Putamen (tissue), 1 donor: Measurements from ENCODE around the gene ZNF761.
"Not testable (repeated sequence)": the region's sequence is repeated elsewhere in the genome, so short reads cannot be mapped to it uniquely, and the experiment has no call there.

Source experiments
- DNase-seq: peaks from one replicate; pipeline ENCODE4 v3.0.0-alpha.2; 2016; ENCODE audit warnings: low spot score

ZNF761 gene

DNA sequence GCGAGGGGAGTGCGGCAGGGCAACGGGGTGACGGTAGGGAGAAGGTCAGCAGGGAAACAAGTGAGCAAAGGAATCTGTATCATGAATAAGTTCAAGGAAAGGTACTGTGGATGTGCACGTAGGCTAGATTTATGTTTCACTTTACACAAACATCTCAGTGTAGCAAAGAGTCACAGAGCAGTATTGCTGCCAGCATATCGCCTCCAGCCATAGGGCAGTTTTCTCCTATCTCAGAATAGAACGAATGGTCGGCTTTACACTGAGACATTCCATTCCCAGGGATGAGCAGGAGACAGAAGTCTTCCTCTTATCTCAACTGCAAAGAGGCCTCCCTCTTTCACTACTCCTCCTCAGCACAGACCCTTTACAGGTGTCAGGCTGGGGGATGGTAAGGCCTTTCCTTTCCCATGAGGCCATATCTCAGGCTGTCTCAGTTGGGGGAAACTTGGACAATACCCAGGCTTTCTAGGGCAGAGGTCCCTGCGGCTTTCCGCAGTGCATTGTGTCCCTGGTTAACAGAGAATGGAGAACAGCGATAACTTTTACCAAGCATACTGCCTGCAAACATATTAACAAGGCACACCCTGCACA, 28.4 kb downstream of the ZNF761 start:
- not testable (repeated sequence) for DNase-seq

DNA sequence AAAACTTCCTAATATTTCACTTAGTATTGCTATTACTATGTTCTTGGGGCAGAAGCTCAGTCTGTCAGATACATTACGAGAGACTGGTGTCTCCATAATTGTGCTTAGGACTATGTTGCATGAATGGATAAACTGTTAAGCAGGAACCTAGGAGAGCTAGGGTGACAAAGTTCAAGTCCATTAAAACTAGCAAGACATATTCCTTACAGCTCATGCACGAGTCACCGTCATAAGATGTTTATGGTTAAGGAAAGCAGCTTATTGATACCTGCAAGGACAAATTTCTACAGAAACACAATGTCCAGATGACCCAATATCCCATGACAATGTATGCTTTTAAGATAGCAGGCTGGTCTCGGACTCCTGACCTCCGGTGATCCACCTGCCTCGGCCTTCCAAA, 30.1 kb downstream of the ZNF761 start:
- DNase-seq, result no peak

DNA sequence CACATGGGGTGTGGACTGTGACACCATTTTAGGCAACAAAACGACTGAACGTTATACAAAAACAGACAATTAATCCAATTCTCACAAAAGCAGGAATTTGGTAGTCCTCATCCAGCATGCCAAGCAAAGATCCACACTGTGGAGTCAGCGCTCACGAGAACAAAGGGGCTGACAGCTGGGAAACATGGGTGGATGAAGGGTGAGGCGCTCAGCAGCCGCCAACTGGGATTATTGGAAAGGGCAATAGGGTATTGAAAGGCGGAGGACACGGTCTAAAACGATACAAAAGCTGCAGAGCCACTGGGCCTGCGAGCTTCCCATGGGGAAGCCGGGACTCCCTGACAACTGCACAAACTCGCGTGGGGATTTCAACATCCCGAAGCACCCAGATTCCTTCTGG, 31.1 kb downstream of the ZNF761 start:
- DNase-seq, result no peak

DNA sequence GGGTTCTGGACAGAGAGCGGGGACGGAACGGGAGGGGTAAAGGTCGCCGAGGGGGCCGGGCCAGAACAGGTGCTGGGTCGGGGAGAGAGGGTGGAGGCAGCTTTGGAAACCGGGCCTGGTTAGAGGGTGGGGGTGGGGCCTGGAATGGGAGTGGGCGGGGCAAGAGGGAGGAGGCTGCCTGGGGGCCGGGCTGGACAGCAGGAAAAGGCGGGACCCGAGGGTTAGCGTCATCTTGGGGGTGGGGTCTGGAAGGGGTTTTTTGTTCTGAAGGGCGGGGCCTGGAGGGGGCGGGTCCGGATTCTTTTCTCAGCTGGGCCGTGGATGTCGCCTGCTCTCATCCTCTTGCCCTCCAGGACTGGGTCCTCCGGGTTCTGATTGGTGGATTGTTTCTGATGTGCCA, 31.5 kb downstream of the ZNF761 start:
- peak; percentile 92 for DNase-seq

DNA sequence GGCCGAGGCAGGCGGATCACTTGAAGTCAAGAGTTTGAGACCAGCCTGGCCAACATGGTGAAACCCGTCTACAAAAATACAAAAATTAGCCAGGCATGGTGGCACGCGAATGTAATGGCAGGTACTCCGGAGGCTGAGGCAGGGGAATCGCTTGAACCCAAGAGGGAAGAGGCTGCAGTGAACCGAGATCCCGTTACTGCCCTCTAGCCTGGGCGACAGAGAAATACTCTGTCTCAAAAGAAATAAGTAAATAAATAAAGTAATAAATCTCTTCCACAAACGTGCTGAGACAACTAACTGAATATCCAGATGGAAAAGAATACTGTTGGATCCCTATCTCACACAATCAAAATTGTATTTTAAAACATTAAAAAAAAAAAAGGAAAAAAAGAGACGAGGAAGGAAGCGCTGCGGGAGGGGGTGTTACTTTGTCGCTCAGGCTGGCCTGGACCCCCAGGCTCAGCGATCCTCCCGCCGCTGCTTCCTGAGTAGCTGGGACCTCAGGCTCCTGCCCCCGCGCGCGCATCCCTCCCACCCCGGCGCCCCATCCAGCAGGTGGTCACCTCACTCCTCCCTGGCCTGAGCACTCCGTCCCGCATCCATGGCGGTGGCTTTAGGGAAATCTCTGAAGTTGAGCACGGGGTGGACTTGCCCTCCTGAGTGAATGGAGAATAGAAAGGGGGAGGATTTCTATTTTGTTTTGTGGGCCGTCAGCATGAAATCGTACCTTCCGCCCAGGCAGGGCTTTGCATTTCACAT, 35.1 kb downstream of the ZNF761 start:
- no peak for DNase-seq

DNA sequence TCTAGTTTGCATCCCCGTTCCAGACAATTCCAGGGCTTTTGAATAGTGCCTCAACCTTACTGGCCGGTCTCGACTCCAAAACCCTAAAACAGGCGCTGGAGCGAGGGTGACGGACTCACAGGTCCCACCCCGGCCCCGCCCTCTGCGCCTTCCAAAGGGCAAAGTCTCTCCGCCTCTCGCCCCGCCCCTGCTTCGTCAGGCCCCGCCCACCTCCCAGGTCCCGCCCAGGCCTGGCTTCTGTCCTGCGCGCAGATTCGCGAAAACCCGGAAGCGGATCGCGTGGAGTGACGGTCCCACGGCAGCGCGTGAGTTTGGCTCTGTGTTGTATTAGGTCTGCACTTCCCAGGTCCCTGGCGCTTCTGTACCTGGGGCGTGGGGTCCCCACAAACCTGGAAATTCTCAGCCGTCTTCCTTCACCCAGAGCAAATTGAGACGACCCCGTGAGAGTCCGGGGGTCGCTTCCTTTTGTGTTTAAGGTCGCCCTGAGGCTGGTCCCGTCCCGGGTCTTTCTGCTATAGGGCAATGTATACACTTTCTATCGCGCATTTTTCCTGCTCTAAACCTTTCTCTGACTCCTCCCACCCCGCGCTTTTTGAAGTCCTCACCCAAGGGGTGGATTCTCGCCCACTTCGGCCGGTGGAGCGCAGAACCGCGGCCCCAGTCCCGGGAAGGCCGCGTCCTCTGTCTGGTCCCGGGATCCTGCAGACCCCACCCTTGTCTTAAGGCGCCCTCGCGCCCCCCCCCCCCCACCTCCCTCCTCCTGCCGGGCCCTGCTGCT, 35.9 kb downstream of the ZNF761 start, which contains the start of gene ZNF813:
Gene ZNF813 (plus strand): TSS at position 249 of the 778 bp plus-strand sequence. CDS start 16,090 bp downstream, outside the sequence.
- peak; percentile 91 for DNase-seq

DNA sequence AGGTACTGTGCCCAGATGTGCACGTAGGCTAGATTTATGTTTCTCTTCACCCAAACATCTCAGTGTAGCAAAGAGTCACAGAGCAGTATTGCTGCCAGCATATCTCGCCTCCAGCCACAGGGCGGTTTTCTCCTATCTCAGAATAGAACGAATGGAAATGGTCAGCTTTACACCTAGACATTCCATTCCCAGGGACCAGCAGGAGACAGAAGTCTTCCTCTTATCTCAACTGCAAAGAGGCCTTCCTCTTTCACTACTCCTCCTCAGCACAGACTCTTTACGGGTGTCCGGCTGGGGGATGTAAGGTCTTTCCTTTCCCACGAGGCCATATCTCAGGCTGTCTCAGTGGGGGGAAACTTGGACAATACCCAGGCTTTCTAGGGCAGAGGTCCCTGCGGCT, 36.8 kb downstream of the ZNF761 start:
- DNase-seq, result not testable (repeated sequence)

DNA sequence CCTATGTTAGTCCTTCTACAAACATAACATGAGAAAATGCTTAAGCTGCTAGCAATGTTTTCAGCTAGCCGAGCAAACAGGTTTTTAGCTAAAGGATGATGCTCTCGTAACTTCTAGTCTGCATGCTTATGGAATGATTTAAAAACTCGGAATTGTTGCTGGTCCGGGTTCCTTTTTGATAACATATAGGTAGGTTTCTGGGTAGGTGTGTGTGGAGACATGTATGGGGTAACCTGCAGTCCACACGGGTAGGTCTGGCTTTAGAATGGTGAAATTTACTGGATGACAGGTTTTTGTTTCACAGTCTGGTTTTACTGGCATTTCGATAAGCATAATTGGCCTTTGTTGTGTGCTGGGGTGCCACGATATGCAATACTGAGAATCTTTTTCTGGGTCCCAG, 40.1 kb downstream of the ZNF761 start:
- no peak for DNase-seq

DNA sequence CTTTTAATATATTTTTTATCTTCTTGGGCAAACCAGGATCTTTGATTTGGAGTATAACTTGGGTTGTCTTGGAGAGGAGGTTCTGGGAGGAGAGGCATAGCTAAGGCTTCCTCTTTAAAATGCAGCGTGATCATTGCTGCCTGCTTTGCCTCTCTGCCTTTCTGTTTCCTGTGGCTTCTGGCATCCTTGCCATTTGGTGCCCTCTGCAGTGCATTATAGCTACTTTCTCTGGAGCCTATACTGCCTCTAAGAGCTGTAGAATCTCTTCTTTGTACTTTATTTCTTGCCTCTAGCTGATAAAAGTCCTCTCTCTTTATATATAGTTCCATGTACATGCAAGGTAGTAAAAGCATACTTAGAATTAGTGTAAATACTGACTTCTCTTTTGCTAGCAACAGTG, 43.0 kb downstream of the ZNF761 start:
- not testable (repeated sequence) for DNase-seq

DNA sequence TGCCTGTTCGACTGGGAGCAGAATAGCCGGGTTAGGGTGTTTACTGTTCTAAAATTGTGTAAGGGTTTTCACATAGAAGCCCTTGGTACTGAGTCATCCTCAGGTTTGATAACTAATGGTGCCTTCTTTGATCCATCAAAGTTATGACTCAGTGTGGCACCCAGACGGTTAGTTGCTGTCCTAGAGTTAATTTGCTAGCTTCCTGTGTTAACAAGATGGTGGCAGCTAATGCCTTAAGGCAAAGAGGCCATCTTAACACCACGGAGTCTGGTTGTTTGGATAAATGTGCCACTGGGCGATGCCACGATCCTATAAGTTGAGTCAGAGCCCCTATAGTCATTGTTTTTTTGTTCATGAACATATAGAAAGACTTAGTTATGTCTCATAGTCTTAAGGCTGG, 43.7 kb downstream of the ZNF761 start:
- not testable (repeated sequence) for DNase-seq

DNA sequence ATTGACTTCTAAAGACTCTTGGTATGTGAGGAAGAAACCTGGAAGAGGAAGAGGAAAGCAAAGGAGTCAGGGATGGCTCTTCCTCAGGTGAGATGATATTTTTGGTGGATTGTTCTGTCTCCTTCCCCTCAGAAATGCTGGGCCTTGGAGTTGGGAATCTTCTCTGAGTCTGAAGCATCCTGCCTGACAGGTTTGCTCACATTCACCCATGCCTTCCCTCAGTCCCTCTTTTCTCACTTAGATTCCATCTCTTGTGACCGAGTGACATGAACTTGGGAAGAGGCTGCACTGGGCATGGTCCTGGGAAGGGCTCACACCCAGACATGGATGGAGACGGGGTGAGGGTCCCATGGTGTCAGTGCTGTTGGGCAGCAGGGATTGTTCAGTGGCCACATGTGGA, 52.0 kb downstream of the ZNF761 start:
- not testable (repeated sequence) for DNase-seq

DNA sequence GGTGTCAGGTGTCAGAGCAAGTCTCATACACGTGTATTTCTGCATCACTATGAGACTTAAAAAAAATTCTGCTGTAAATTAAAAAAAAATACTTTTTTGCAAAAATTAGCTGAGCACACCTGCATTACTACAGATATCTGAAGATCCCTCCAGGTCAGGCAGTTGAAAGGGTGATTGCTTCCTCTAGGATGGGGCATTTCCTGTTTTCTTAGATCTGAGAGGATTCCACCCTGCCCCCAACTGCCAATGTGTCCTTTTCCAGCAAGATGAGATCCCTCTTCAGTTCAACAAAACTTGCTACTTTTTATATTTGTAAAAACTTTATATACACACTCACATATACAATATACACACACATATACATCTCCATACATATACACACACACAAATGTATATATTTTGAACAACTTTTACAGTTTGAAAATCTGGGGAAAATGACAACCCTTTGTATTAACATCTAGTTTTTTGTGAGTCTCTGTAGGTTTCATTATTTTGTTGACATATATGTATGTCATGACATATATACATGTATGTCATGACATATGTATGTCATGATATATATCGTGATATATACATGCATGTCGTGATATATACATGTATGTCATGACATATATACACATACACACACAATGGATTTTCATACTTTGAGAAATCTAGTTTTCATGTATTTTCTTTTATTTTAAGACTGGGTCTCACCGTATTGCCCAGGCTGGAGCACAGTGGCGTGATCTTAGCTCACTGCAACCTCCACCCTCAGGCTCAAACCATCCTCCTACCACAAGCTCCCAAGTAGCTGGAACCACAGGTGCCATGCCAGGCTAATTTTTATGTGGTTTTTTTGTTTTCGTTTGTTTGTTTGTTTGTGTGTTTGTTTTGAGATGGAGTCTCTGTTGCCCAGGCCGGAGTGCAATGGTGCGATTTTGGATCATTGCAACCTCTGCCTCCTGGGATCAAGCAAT, 53.5 kb downstream of the ZNF761 start:
- no peak for DNase-seq

DNA sequence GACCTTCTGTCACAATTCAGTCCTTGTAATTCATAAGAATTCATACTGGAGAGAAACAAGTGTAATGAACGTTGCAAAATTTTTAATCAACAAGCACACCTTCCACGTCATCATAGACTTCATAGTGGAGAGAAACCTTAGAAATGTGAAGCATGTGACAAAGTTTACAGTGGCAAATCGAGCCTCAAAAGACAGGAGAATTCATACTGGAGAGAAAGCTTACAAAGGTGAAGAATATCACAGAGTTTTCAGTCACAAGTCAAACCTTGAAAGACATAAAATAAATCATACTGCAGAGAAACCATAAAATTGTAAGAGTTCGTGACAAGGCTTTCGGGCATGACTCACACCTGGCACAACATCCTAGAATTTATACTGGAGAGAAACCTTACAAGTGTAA, 60.4 kb downstream of the ZNF761 start:
- DNase-seq, result no peak

DNA sequence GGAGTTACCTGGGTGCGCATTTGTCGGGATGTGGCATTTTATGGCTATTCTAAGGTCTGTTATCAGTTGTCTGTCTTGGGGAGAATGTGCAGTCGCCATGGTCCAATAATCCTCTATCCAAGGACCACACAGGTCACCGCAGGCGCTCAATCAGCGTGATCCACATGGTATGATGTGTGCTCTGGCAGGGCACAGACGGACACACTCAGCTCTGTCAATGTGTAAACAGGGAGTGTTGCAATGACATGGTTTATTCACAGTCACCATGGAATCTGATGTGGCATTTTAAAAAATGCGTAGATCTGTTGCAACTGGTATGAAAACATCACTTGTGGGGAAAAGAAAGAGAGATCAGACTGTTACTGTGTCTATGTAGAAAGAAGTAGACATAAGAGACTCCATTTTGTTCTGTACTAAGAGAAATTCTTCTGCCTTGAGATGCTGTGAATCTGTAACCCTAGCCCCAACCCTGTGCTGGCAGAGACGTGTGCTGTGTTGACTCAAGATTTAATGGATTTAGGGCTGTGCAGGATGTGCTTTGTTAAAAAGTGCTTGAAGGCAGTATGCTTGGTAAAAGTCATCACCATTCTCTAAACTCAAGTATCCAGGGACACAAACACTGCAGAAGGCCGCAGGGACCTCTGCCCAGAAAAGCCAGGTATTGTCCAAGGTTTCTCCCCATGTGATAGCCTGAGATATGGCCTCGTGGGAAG, 65.7 kb downstream of the ZNF761 start:
- DNase-seq, result not testable (repeated sequence)

DNA sequence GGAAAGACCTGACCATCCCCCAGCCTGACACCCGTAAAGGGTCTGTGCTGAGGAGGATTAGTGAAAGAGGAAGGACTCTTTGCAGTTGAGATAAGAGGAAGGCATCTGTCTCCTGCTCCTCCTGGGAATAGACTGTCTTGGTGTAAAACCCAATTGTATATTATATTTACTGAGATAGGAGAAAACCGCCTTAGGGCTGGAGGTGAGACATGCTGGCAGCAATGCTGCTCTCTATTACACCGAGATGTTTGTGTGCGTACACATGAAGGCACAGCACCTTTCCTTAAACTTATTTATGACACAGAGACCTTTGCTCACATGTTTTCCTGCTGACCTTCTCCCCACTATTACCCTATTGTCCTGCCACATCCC, 66.2 kb downstream of the ZNF761 start:
- not testable (repeated sequence) for DNase-seq

DNA sequence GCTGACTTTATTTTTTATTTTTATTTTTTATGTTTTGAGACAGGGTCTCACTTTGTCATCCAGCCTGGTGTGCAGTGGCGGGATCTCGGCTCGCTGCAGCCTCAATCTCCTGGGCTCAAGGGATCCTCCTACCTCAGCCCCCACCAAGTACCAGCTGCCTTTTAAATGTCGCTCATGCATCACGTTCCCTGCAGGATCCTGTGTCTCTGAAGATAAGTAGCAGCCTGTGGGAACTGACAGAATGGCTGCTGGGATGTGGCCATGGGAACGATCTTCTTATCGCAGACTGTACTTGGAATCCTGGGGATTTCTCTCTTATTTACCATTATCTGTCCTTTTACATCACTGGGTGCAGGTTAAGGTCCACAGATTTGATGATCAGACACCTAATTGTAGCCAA, 71.4 kb downstream of the ZNF761 start:
- peak; percentile 18 for DNase-seq

DNA sequence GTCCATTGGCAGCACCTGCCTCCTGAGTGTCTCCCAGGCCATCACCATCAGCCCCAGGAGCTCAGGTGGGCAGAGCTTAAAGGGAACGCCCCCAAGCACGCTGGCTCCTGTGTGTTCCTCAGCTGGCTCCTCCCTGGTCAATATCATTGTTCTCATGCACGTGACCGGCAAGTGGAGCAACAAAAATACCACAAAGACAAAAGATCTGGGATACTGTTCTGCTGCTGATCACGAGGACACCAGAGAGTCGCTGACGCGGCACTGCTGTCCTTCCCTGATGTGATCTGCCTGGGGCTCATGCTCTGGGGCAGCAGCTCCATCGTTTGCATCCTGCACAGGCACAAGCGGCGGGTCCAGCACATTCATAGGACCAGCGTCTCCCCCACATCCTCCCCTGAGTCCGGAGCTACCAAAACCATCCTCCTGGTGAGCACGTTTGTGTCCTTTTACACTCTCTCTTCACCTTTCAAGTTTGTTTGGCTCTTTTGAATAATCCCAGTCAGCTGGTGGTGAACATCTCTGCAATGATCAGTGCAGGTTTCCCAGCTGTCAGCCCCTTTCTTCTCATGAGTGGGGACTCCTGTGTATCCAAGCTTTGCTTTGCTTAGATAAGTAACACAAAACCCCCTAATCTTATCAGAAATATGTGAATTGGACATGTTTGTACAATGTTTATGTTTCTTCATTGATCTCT, 72.0 kb downstream of the ZNF761 start:
- peak; percentile 16 for DNase-seq

DNA sequence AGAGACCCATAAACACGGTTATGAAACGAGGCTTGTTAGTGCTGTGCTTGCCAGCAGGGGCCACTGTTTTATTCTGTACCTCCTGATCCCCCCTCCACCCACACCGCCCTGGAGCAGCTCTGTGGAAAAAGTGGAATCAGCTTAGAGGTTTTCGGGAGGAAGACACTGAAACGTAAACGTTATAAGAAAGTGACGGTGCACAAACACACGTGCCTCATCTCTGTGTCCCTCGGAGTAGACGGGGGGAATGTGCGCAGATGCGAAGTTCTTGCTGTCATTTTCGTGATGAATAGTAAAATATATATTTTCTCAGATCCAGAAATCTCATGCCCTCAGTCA, 72.5 kb downstream of the ZNF761 start:
- DNase-seq, result peak; percentile 54

DNA sequence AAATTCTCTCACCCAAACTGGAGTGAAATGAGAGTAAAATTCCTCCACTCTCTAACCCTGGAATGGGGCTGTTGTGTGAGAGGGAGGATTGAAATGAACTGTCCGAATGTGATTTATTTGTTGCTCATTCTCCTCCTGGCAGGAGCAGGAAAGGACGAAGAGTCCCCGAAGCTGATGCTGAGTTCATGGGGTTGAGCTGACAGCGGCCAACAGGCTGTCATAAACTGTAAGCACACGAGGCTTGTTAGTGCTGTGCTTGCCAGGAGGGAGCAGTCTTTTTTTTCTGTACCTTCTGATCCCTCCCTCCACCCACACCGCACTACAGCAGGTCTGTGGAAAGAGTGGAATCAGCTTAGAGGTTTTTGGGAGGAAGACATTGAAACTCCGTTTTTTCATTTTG, 73.1 kb downstream of the ZNF761 start:
- DNase-seq, result peak; percentile 30

DNA sequence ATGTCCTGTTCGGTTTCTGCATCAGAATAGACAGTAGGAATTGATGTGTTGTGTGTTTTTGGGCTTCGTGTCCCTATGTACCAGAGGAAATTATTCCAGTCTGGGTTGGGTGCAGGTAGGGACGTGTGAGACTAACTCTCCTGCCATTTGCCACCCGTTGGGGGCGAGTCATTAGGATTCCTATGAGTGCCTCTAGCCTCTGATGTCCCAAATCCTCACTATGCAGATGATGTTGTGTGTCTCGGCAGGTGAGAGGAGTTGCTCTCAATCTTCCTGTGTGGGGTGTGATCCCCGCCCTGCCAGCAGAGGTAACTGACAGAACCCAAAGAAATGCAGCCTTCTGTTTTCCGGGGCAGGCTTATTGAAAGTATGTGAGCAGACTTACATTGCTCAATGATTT, 74.9 kb downstream of the ZNF761 start:
- DNase-seq, result no peak
